ENCODE measurements around the gene HTT-AS.

HTT-AS gene

DNA sequence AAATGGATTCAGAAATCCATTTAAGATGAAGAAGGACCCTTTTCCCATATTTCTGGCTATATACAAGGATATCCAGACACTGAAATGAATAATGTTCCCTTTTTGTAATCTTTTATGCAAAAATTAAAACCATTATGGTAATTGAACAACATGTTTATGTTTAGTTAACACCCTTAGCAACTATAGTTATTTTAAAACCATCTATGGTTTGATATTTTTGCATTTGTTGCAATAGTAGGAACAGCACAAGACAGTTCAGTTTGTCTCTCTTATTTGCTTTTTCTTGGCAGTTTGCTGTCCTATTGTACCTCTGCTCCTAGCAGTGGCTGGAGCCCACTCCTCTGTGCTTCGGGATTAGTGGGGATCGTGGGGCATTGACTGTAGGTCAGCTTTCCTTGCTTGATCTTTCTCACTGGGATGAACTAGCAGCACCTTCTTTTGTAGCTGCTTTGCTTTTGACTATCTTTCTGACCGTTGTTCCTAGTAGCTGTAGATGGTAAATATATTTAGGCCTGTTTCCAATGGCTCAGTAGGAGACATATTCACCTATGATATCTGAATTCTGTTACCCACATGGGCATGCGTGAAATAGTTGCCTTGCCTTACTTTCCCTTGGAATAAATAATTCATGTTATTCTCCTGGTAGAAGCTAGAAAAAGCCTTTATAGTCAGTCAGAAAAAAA is 12.9 kb upstream of the HTT-AS start:
- no peak for DNase-seq

DNA sequence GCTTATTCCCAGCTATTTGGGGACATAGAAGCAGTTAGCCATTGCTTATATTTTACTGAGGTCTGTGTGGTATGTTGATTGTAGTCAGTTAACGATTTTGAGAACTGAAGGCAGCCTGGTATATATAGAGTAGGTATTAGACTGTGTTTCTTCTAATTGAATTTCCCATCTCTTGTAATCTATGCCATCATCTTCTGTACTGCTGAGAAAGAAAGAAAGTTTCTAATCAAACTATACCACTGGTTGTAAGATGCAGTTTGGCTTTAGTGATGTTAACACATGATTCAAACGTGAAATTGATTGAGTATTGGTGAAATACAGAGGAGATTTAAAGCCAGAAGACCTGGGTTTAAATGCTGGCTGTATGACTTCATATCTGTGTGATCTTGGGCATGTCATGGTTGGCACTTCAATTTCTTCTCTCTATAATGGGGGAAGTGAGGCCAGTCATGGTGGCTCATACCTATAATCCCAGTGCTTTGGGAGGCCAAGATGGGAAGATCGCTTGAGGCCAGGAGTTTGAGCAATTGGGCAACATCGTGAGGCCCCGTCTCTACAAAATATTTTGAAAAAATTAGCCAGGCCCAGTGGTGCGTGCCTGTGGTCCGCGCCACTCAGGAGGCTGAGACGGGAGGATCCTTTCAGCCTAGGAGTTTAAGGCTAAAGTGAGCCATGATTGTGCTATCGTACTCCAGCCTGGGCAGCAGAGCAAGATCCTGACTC is 11.8 kb upstream of the HTT-AS start:
- no peak for DNase-seq

DNA sequence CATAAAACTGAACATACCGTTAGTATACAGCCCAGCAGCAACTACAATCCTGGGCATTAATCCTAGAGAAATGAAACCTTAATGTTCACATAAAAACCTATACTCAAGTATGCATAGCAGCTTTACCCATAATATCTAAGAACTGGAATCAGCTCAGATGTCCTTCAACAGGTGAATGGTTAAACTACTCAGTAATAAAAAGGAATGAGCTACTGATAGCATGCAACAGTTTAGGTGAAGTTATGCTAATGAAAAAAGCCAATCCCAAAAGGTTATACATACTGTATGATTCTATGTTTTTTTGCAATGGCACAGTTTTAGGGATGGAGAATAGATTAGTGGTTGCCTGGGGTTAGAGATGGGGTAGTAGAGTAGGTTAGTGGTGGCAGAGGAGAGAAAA is 9.4 kb upstream of the HTT-AS start:
- DNase-seq = no peak

DNA sequence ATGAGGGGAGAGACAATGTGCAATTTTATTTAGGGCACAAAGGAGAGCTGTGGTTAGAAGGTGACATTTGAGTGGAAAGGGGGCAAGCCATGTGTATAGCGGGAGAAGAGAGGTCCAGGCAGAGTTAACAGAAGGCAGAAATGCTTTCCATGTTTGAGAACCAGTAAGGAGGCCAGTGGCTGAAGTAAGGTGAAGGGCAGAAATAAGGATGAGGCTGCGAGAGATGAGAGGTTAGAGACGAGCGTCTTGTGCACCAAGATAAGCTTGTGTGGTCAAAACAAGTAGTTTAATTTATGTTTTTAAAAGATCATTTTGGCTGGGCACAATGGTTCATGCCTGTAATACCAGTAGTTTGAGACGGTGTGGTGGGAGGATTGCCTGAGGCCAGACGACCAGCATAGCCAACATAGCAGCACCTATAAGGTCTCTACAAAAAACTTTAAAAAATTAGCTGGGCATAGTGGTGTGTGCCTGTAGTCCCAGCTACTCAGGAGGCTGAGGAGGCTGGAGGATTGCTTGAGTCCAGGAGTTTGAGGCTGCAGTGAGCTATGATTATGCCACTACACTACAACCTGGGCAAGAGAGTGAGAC is 8.7 kb upstream of the HTT-AS start:
- DNase-seq = no peak

DNA sequence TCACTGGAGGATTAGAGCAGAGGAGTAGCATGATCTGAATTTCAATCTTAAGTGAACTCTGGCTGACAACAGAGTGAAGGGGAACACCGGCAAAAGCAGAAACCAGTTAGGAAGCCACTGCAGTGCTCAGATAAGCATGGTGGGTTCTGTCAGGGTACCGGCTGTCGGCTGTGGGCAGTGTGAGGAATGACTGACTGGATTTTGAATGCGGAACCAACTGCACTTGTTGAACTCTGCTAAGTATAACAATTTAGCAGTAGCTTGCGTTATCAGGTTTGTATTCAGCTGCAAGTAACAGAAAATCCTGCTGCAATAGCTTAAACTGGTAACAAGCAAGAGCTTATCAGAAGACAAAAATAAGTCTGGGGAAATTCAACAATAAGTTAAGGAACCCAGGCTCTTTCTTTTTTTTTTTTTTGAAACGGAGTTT is 5.4 kb upstream of the HTT-AS start:
- no peak for DNase-seq

DNA sequence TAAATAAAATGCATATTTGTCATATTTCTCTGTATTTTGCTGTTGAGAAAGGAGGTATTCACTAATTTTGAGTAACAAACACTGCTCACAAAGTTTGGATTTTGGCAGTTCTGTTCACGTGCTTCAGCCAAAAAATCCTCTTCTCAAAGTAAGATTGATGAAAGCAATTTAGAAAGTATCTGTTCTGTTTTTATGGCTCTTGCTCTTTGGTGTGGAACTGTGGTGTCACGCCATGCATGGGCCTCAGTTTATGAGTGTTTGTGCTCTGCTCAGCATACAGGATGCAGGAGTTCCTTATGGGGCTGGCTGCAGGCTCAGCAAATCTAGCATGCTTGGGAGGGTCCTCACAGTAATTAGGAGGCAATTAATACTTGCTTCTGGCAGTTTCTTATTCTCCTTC is 3.5 kb upstream of the HTT-AS start:
- DNase-seq = no peak

DNA sequence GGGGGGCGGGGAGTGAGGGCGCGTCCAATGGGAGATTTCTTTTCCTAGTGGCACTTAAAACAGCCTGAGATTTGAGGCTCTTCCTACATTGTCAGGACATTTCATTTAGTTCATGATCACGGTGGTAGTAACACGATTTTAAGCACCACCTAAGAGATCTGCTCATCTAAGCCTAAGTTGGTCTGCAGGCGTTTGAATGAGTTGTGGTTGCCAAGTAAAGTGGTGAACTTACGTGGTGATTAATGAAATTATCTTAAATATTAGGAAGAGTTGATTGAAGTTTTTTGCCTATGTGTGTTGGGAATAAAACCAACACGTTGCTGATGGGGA is 1.3 kb upstream of the HTT-AS start:
- no peak for DNase-seq

DNA sequence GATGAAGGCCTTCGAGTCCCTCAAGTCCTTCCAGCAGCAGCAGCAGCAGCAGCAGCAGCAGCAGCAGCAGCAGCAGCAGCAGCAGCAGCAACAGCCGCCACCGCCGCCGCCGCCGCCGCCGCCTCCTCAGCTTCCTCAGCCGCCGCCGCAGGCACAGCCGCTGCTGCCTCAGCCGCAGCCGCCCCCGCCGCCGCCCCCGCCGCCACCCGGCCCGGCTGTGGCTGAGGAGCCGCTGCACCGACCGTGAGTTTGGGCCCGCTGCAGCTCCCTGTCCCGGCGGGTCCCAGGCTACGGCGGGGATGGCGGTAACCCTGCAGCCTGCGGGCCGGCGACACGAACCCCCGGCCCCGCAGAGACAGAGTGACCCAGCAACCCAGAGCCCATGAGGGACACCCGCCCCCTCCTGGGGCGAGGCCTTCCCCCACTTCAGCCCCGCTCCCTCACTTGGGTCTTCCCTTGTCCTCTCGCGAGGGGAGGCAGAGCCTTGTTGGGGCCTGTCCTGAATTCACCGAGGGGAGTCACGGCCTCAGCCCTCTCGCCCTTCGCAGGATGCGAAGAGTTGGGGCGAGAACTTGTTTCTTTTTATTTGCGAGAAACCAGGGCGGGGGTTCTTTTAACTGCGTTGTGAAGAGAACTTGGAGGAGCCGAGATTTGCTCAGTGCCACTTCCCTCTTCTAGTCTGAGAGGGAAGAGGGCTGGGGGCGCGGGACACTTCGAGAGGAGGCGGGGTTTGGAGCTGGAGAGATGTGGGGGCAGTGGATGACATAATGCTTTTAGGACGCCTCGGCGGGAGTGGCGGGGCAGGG is 711 bp upstream of the HTT-AS start:
- peak; percentile 65 for DNase-seq

DNA sequence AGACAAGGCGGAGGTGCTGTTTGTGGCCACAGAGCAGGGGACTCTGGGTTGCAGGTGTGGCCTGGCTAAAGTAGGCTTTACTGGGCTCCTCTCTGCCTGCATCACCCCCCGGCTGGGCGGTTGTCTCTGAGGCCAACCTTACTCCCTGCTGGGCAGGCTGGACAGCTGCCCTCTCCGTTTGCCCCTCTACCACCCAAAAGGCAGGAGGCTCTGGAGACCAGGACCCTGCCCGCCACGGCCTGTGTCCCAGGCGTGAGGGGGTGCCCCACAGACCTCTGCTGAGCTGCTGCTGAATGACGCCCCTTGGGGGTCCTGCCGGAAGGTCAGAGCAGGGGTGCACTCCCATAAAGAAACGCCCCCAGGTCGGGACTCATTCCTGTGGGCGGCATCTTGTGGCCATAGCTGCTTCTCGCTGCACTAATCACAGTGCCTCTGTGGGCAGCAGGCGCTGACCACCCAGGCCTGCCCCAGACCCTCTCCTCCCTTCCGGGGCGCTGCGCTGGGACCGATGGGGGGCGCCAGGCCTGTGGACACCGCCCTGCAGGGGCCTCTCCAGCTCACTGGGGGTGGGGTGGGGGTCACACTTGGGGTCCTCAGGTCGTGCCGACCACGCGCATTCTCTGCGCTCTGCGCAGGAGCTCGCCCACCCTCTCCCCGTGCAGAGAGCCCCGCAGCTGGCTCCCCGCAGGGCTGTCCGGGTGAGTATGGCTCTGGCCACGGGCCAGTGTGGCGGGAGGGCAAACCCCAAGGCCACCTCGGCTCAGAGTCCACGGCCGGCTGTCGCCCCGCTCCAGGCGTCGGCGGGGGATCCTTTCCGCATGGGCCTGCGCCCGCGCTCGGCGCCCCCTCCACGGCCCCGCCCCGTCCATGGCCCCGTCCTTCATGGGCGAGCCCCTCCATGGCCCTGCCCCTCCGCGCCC is 920 bp downstream of the HTT-AS start:
- DNase-seq = no peak

DNA sequence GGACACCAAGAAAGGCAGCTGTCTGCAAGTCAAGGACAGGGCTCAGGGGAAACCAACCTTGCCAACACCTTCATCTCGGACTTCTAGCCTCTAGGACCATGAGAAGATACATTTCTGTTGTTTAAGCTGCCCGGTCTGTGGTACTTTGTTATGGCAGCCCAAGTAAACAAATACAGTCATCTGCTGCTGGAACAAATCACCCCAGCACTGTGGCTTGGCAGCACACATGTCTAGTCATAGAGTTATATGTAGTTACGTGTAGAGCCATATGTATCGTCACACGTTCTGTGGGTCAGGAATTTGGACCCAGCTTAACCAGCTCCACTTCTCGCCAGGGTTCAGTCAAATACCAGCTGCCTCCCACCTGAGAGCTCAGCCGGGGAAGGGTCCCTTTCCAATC is 2.5 kb downstream of the HTT-AS start:
- no peak for DNase-seq

DNA sequence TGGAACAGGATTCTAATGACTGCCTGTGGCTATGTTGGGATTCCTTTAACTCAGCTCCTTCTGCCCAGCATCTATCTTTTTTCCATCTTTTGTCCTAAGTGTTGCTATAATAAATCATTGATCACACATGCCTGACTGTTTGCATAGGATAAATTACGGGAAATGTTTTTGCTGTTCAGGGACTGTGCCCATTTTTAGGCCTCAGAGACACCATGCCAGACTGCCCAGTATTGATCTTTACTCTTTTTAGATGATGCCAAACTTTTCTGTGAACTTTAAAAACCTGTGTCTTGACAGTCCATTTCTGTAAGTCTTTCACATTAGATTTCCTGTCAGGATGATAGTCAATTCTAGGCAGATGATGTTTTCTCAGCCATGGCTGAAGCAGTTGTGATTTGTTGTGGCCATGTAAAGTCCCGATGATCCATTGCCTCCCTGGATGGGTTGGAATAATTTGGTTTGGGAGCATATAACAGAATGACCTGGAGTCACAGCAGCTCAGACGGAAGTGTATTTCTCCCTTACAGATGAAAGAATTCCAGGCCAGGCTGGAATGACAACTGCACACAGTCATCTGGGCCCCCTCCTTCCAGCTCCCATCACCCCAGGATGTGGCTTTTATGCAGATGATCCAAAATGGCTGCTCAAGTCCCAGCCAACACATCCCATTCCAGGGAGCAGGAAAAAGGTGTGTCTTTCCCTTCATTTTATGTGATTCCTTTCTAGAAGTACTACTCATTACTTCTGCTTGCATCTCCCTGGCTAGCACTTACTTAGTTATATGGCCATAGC is 3.4 kb downstream of the HTT-AS start:
- peak; percentile 46 for DNase-seq

DNA sequence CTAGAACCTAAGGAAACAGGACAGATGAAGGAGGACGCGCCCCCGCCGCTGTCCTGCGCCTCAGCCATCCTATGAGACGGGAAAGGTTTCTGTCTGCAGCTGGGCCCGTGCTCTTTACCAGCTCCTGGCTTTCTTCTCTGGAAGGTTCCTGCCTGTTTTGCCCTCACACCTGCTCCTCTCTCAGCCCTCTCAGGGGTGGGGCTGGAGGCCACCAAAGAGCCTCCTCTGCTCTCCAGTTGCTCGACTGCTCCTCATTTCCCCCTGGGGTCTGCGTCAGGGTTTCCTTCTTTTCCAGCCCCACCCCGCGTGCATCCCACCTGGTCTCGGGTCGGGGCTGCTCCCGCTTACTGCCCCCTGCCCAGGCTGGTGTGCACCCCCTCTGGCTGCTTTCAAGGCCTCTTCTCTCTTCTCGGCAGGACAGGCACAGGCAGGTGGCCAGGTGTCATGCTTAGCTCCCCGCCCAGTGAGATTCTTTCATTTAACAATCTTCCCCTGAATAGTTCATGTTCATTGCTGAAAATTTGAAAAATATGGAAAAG is 4.6 kb downstream of the HTT-AS start:
- no peak for DNase-seq

DNA sequence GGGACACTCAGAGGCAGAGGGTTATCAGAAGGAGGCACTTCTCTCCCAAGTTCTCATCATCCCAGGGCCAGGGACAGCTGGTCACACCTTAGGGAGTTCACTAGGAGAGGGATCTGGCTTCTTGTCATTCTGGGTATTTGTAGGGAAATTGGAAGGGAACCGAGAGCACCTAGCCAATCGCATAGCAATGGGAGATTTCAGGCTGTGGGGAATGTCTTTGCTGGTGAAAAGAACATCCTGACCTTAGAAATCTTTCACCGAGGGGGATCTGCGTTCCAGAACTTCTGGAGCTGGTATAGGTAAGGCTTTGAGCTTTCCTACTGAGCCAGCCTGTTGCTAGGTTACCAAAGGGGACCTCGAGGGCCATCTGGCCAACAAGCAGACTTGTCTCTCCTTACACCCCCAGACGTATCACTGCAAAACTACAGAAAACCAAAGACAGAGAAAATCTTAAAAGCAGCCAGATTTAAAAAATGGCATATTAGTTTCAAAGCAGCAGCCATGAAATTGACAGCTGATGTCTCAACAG is 6.8 kb downstream of the HTT-AS start:
- DNase-seq = no peak

DNA sequence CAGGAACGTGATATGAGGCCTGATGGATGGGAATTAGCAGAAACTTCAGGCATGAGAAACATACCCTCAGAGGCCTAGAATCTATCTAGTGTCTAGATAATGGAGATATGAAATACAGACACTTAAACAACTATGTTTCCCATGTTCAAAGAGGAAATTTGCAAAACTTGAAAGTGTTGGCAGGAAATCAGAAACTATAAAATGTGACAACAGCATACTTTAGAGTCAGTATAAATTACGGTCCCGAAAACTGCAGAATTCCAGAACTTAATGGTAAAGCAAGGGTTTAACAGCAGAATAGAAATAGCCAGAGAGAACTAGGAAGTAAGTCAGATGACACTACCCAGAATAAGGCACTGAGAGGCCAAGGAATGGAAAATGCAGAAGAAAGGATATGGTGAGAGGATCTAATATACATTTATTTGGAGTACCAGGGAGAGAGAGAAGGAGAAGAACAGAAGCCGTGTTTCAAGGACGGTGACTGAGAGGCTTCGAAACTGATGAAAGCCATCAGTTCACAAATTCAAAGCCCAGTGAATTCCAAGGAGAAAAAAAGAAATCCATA is 7.4 kb downstream of the HTT-AS start:
- DNase-seq = no peak

DNA sequence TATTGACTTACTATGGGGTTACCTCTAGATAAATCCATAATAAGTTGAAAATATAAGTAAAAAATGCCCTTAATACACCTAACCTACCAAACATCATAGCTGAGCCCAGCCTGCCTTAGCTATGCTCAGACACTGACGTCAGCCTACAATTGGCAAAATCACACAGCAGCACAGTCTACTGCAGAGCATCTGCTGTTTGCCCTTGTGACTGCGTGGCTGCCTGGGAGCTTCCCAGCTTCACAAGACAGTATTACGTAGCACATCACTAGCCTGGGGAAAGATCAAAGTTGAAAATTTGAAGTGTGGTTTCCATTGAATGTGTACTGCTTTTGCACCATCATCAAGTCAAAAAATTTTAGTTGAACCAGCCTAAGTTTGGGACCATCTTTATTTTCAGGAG is 8.8 kb downstream of the HTT-AS start:
- no peak for DNase-seq

DNA sequence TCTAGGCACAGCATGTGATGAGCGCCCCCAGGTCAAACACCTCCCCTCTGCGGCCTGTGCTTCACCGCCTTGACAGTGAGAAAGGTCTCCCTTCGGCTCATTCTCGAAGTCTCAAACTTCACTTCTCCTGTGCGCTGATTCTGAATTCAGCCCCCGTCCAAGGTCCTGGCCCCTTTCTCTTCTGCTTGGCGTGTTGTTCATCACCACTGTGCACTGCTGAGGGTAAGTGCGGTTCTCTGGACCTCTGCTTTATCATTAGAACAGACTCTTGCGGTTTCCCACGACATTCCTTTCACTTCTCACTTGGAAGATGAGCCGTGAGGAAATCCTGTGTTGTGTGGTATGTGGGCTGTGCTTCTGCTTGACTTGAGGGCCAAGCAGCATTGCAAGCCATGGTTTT is 11.9 kb downstream of the HTT-AS start:
- DNase-seq = peak; percentile 76

DNA sequence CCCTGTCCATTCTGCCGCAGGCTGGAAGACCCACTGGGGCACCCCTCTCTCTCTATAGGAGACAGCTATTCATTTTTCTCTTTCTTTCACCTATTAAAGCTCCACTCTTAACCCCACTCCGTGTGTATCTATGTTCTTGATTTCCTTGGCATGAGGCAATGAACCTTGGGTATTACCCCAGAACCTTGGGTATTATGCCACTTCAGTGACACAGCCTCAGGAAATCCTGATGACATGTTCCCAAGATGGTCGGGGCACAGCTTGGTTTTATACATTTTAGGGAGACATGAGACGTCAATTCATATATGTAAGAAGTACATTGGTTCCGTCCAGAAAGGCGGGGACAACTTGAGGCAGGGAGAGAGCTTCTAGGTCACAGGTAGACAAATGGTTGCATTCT is 13.4 kb downstream of the HTT-AS start:
- no peak for DNase-seq

DNA sequence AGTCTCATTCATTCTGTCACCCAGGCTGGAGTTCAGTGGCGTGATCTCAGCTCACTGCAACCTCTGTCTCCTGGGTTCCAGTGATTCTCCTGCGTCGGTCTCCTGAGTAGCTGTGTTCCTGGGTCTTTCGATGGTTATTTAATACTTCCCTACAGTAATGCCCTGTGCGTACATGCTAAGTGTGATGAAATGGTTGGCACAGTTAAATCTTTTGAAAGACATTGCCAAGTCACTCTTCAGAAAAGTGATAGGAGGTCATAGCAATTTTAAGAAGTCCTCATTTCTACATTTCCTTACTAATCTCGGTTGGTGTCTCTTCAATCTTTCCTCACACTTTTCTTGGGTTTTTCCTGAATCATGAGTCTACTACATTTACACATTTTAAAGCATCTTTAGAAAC is 14.4 kb downstream of the HTT-AS start:
- DNase-seq = no peak

DNA sequence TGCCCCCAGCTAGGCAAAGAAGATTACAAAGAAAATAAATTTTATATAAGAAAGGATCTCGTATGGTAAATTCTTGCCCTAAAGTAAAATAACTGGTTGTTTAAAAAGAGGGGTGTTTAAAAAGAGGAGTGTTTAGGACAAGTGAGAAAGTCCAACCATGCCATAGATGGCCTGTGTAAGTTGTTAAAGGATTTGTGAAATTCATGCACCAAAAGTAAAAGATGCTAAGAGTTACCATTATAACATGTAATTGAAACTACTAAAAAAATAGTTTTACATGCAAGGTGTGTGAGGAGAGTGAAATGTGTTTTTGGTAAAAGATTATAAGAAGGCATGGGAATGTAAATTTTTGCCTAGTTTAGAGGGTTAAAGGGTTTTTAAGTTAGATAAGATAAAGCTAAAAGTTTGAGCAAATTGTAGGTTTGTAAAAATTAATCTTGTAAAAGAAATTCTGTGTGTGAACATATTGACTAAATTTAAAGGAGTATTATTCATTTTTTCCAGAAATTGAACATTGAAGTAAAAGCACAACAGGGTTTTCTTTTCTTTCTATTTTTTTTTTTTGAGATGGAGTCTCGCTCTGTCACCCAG is 20.1 kb downstream of the HTT-AS start:
- DNase-seq = no peak

All from fibroblast of skin of scalp (primary cell).